HUES64 (cell line): Measurements from ENCODE around the gene AMBP.

Experiments used
- H3K27ac ChIP-seq: 2 replicates; pipeline ENCODE4 v1.7.0; 2013; ENCODE audit warnings: low read depth, low read length, inconsistent platforms
- H3K27me3 ChIP-seq: 2 replicates; pipeline ENCODE4 v1.6.1; 2013; ENCODE audit warnings: mild to moderate bottlenecking, low read length; ENCODE audit not compliant: insufficient read depth
- H3K36me3 ChIP-seq: 2 replicates; pipeline ENCODE4 v1.6.1; 2013; ENCODE audit warnings: mild to moderate bottlenecking, low read length; ENCODE audit not compliant: insufficient read depth
- H3K4me1 ChIP-seq: 2 replicates; pipeline ENCODE4 v1.6.1; 2013; ENCODE audit warnings: mild to moderate bottlenecking, low read length, moderate library complexity; ENCODE audit not compliant: insufficient read depth
- H3K4me3 ChIP-seq: 2 replicates; pipeline ENCODE4 v1.5.1; 2013; ENCODE audit warnings: mild to moderate bottlenecking, low read length, moderate library complexity
- H3K9ac ChIP-seq: 2 replicates; pipeline ENCODE4 v1.6.1; 2013; ENCODE audit warnings: mild to moderate bottlenecking, low read depth, low read length
- H3K9me3 ChIP-seq: 2 replicates; pipeline ENCODE4 v1.6.1; 2013; ENCODE audit warnings: low read depth, low read length; ENCODE audit not compliant: insufficient read depth
- WGBS: fragments of 150-250, 120-280 bp; methylation state at CpG from one replicate; pipeline ENCODE4 v1.1.7; 2013; ENCODE audit warnings: missing lambda C conversion rate; 5-methylcytosine and 5-hydroxymethylcytosine counted together

Gene AMBP

GRCh38 chr9:114069476-114070187, 8.5 kb downstream of the AMBP start:
- H3K27ac ChIP-seq = no peak overlapping the region
- H3K9ac ChIP-seq = no peak overlapping the region
- H3K4me1 ChIP-seq = no peaks in the 10 kb centered on the region
- no peaks in the 10 kb centered on the region for H3K36me3 ChIP-seq
- no peaks in the 10 kb centered on the region for H3K27me3 ChIP-seq
- no peak overlapping the region for H3K4me3 ChIP-seq
- no peaks in the 10 kb centered on the region for H3K9me3 ChIP-seq
- 92% methylated on average over 9 of the region's 9 CpGs for WGBS

GRCh38 chr9:114065304-114065703, 12.8 kb downstream of the AMBP start:
- Histone ChIP-seq H3K9me3 (no peaks in the 10 kb centered on the region), H3K27me3 (no peaks in the 10 kb centered on the region), H3K27ac (no peak overlapping the region), H3K4me1 (no peaks in the 10 kb centered on the region), H3K36me3 (no peaks in the 10 kb centered on the region), H3K4me3 (no peak overlapping the region), H3K9ac (no peak overlapping the region)
- WGBS = 90% methylated on average over 8 of the region's 8 CpGs

GRCh38 chr9:114061830-114062474, 16.1 kb downstream of the AMBP start:
- H3K27me3 ChIP-seq = no peaks in the 10 kb centered on the region
- no peaks in the 10 kb centered on the region for H3K9me3 ChIP-seq
- 83% methylated on average over 3 of the region's 4 CpGs for WGBS
- no peak overlapping the region for H3K9ac ChIP-seq
- H3K27ac ChIP-seq = no peak overlapping the region
- no peak overlapping the region for H3K4me3 ChIP-seq
- H3K36me3 ChIP-seq = no peaks in the 10 kb centered on the region
- no peaks in the 10 kb centered on the region for H3K4me1 ChIP-seq

GRCh38 chr9:114061292-114061691, 16.8 kb downstream of the AMBP start:
- H3K4me1 ChIP-seq = no peaks in the 10 kb centered on the region
- 95% methylated on average over 12 of the region's 12 CpGs for WGBS
- H3K4me3 ChIP-seq = no peak overlapping the region
- H3K27me3 ChIP-seq = no peaks in the 10 kb centered on the region
- H3K36me3 ChIP-seq = no peaks in the 10 kb centered on the region
- no peak overlapping the region for H3K27ac ChIP-seq
- no peak overlapping the region for H3K9ac ChIP-seq
- H3K9me3 ChIP-seq = no peaks in the 10 kb centered on the region

- 85% methylated on average over 9 of the region's 9 CpGs for WGBS
- Histone ChIP-seq H3K27me3 (no peaks in the 10 kb centered on the region), H3K9me3 (no peaks in the 10 kb centered on the region), H3K36me3 (no peaks in the 10 kb centered on the region), H3K27ac (no peak overlapping the region), H3K4me3 (no peak overlapping the region), H3K9ac (no peak overlapping the region), H3K4me1 (no peaks in the 10 kb centered on the region; the same call in 1 of the 2 replicates)
These were observed 17.4 kb downstream of the AMBP start for GRCh38 chr9:114060711-114061110.

- no peak overlapping the region for H3K9ac ChIP-seq
- H3K4me1 ChIP-seq = no peaks in the 10 kb centered on the region; the same call in 1 of the 2 replicates
- 95% methylated on average over 8 of the region's 8 CpGs for WGBS
- H3K9me3 ChIP-seq = no peaks in the 10 kb centered on the region
- no peak overlapping the region for H3K4me3 ChIP-seq
- no peaks in the 10 kb centered on the region for H3K27me3 ChIP-seq
- H3K27ac ChIP-seq = no peak overlapping the region
- no peaks in the 10 kb centered on the region for H3K36me3 ChIP-seq
These were observed 18.0 kb downstream of the AMBP start for GRCh38 chr9:114060070-114060469.

GRCh38 chr9:114059047-114059803, 18.9 kb downstream of the AMBP start:
- Histone ChIP-seq H3K9me3 (no peaks in the 10 kb centered on the region), H3K9ac (no peak overlapping the region), H3K27ac (no peak overlapping the region), H3K4me1 (no peaks in the 10 kb centered on the region; the same call in 1 of the 2 replicates), H3K27me3 (no peaks in the 10 kb centered on the region), H3K36me3 (no peaks in the 10 kb centered on the region), H3K4me3 (no peak overlapping the region)
- 92% methylated on average over 7 of the region's 8 CpGs for WGBS

- WGBS = 90% methylated on average over 4 of the region's 4 CpGs
- no peaks in the 10 kb centered on the region for H3K27me3 ChIP-seq
- H3K27ac ChIP-seq = no peak overlapping the region
- no peak overlapping the region for H3K9ac ChIP-seq
- no peaks in the 10 kb centered on the region; the same call in 1 of the 2 replicates for H3K4me1 ChIP-seq
- H3K36me3 ChIP-seq = no peaks in the 10 kb centered on the region
- no peak overlapping the region for H3K4me3 ChIP-seq
- H3K9me3 ChIP-seq = no peaks in the 10 kb centered on the region
These were observed 19.4 kb downstream of the AMBP start for GRCh38 chr9:114058688-114059046.

GRCh38 chr9:114057161-114057885, 20.8 kb downstream of the AMBP start:
- WGBS = 87% methylated on average over 7 of the region's 7 CpGs
- Histone ChIP-seq H3K9ac (no peak overlapping the region), H3K27ac (no peak overlapping the region), H3K9me3 (no peaks in the 10 kb centered on the region), H3K36me3 (no peaks in the 10 kb centered on the region; the same call in 1 of the 2 replicates), H3K4me3 (no peak overlapping the region), H3K27me3 (no peaks in the 10 kb centered on the region), H3K4me1 (no peaks in the 10 kb centered on the region; the same call in 1 of the 2 replicates)

- Histone ChIP-seq H3K27me3 (no peaks in the 10 kb centered on the region), H3K36me3 (no peaks in the 10 kb centered on the region; the same call in 1 of the 2 replicates), H3K27ac (no peak overlapping the region), H3K4me3 (no peak overlapping the region), H3K9me3 (no peaks in the 10 kb centered on the region), H3K4me1 (no peaks in the 10 kb centered on the region; the same call in 1 of the 2 replicates), H3K9ac (no peak overlapping the region)
- 93% methylated on average over 5 of the region's 5 CpGs for WGBS
These were observed 21.6 kb downstream of the AMBP start for GRCh38 chr9:114056527-114056926.

- 77% methylated on average over 5 of the region's 7 CpGs for WGBS
These were observed 22.2 kb downstream of the AMBP start for GRCh38 chr9:114055894-114056293.

More at GRCh38 chr9:114055894-114056293, 22.2 kb downstream of the AMBP start:
- no peak overlapping the region for H3K9ac ChIP-seq
- no peak overlapping the region for H3K27ac ChIP-seq
- no peaks in the 10 kb centered on the region for H3K9me3 ChIP-seq
- peaks cover 5% of the 10 kb centered on the region for H3K36me3 ChIP-seq
- H3K4me1 ChIP-seq = no peaks in the 10 kb centered on the region; the same call in 1 of the 2 replicates
- H3K4me3 ChIP-seq = no peak overlapping the region
- H3K27me3 ChIP-seq = no peaks in the 10 kb centered on the region
